ENCODE data around the gene PGAM5.
"Not testable (repeated sequence)": the region's sequence is repeated elsewhere in the genome, so short reads cannot be mapped to it uniquely, and the experiment has no call there.

The PGAM5 gene

DNA sequence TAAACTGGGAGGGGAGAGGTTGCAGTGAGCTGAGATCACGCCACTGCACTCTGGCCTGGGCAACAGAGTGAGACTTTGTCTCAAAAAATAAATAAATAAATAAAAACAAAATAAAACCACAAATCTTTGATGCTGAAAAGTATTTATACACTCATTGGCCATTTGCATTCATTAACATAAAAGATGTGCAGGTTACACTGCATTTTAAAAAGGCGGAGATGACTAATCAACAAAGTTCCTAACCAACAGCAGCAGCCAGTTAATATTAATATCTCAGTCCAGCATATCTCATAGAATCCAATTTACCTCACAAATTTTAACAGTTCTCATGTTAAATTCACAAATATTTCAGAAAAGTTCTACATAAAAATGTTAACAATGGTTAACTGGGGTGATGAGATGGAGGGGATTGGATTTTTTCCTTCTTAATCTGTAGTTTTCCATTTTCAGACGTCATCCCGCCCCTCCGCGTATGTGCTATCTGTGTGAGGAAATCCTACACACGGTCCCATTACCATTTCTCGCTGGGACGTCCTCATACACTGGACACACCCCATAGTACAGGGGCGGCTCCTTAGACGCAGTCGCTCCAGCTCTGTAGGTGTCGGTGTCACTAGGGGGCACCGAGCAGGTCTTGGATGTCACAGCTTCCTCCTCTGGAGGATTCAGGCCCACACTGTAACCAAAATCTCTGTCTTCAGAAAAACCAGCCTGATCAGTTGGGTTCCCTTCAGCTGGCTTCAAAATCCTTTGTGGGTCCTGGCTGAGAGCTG, 43.7 kb downstream of the PGAM5 start:
- no peak for DNase-seq

DNA sequence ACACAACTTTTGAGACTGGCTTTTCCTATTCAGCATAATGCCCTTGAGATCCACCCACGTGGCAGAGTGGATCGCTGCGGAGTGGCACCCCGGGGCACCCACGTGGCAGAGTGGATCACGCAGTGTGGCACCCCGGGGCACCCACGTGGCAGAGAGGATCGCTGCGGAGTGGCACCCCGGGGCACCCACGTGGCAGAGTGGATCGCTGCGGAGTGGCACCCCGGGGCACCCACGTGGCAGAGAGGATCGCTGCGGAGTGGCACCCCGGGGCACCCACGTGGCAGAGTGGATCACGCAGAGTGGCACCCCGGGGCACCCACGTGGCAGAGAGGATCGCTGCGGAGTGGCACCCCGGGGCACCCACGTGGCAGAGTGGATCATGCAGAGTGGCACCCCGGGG, 48.2 kb downstream of the PGAM5 start:
- DNase-seq = not testable (repeated sequence)

DNA sequence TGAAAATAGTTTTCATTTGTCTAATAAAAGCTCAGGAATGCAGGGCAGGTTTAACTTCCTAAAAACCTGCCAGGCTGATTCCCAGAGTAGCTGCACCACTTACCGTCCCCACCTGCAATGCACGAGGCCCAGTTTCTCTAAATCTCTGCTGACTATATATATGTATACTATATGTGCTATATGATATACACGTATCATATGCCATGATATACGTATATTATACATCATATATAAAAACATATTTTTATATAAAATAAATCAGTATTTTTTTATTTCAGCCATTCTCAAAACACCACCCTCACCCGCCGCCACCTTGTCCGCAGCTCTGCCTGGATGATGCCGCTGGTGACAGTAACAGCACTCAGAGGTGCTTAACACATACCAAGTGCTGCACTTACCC, 48.7 kb downstream of the PGAM5 start:
- DNase-seq = no peak

DNA sequence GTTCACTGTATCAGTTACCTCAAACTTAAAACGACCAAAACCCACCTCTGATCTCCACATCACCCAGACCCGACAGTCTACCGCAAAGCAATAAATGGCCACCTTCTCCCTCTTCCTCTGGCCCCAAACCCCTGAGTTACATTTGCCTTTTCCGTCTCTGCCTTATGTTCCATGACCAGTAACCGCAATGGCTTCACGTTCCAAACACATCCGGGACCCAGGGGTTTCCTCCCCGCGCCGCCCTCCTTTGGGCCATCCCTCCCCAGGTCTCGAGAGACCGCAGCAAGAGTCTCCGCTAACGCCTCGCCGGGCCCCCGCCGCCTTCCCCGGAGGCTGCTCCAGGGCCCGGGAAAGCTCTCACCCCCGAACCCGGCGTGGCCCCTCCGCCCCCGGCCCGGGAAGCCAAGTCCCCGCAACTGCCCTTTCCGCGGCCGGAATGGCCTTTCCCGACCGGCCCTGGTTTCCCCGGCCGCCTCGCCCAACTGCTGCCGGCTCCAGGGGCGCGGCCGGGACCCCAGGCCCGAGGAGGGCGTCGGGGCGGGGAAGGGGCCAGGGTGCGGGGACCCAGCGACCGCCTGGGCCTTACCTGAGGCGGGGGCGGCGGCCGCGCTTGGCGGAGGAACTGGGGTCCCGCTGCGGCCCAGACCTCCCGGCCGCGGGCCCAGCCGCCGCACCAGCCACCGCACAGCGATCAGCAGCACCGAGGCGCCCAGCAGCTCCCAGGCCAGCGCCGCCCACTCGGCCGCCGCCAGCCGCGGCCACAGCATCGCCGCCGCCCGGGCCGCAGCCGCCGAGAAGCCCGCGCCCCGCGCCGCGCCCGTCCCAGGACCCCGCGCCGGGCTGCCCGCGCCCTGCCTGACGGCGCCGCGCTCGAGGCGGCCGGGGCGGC, 50.6 kb downstream of the PGAM5 start, which contains the start of gene ANKLE2:
Gene ANKLE2 (minus strand): TSS at position 801 of the 889 bp plus-strand sequence. CDS start 34 bp downstream, at position 767.
- DNase-seq = peak; percentile 62

DNA sequence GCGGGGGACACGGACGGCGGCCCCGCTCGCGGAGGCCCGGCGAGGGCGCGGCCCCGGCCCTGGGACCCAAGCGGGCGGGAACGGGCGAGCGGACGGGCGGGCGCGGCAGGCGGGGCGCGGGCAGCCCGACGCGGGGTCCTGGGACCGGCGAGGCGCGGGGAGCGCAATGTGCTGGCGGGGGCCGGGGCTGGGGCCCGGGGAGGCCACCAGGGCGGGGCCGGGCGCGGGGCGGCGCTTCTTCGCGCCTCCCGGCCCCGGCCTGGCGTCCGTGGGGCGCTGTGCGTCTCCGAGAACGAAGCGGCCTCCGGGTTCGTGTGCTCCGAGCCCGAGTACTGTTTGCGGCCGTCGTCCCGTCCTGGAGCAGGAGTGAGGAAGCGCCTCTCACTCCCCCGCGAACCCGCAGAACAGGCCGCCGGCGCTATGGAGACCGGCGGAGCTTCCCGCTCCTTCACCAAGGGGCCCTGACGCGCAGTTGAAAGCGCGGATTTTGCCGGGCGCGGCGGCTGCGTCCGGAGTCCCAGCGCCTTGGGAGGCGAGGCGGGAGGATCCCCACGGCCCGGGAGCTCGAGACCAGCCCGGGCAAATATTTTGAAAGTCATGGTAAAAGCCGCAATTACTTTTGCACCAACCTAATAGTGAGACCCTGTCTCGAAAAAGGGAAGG, 51.4 kb downstream of the PGAM5 start:
- DNase-seq = peak; percentile 88

DNA sequence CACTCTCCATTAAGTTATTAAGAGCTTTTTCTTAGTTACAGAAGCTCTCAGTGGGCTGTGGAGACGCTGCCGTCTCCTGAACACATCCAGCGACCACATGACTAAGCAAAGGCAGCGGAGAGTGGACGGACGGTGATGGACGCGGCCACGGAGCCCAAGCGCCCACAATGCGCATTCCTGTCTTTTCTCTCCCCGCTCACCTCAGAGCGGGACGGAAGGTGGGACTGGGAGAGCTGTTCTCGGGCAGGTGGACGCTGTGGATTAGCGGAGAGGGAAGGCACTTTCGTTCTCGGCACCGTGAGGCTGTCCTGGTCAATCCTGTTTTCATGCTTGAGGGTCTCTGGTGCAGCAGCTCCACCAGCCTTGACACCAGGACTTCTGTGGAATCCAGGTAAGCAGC, 53.6 kb downstream of the PGAM5 start:
- no peak for DNase-seq

DNA sequence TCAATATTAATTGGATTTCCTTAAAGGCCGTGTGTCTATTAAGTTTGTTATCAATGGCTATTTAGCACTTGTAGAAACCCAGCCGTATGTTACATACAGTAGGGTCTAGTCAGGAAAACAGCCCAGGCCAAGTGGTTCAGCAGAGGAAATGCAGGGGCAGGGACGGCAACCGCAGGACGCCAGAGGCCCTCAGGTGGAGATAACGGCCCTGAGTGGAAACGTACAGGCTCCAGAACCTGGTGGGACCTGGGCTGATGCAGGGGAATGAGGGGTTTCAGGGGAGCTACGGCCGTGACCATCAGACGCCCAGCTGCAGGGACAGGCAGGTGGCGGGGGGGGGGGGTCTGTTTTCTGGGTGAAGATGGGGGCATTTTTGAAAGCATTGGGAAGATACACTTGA, 54.7 kb downstream of the PGAM5 start:
- no peak for DNase-seq

DNA sequence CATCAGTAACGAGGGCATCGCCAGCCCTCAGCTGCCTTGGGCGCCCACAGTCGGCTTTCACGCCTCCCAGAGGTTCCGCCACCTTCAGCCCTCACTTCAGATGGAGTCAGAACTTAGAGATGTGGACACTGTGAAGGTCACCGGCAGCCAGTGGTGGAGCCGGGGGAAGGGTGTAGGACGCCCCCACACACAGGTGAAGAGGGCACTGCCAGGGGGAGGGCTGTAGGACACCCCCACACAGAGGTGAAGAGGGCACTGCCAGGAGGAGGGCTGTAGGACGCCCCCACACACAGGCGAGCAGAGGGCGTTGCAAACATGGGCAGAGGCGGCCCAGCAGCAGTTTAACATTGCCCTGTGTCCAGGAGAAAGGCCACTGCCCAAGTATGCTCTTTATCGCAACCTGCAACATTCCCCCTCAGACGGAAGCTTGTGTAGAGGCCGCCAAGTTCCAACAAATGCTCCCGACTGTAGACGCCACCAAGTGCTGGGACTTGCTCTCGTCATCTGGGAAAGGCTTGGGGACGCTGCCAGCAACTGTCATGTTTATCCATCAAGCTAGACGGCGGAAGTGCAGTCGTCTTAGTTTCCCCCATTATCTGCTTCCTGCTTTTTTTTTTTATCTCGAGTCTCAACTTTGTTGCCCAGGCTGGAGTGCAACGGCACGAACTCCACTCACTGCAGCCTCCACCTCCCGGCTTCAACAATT, 55.9 kb downstream of the PGAM5 start:
- DNase-seq = no peak

DNA sequence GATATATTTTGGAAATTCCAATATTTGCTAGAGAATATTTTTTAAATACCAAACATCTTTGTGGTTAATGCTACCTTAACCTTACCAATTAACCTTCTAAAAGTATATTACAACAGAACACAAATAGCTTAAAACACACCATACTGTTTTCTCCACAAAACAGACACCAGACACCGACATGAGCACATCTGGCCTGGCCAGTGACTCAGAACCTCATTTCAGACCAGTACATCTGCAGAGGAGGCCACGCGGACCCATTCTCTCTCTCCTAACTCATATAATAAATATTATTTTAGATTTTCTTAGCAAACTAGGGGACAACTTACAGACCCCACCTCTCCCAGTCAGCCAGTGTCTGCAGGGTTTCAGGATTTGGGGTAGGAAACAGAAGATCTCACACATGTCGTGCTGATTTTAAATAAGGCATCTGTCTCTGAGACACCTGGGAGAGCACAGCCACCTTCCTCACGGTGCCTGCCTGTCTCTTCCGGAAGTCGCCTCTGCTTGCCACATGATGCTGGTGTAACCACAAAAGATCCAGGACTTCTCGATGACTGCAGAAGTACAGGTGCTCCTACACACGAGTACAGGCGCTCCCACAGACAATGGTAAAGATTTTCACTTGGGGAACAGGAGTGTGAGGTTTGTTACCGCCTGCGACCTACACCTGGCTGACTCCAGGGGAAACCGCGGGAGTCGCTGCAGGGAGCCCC, 60.6 kb downstream of the PGAM5 start:
- peak; percentile 35 for DNase-seq
